ENCODE measurements around the gene CREB5.

The CREB5 gene

GRCh38 chr7:28621369-28621841 is 209.1 kb downstream of the CREB5 start:
- no peak for DNase-seq

GRCh38 chr7:28623105-28623730 is 210.9 kb downstream of the CREB5 start:
- DNase-seq, result no peak

GRCh38 chr7:28623863-28624262 is 211.5 kb downstream of the CREB5 start:
- peak; percentile 5 for DNase-seq

- DNase-seq, result no peak
Observed at GRCh38 chr7:28625432-28625831, 213.1 kb downstream of the CREB5 start.

- DNase-seq, result no peak
Observed at GRCh38 chr7:28626221-28626620, 213.9 kb downstream of the CREB5 start.

GRCh38 chr7:28626624-28627262 is 214.4 kb downstream of the CREB5 start:
- no peak for DNase-seq

- DNase-seq, result no peak
Observed at GRCh38 chr7:28627263-28627653, 214.9 kb downstream of the CREB5 start.

- no peak for DNase-seq
Observed at GRCh38 chr7:28627896-28628295, 215.6 kb downstream of the CREB5 start.

- DNase-seq, result no peak
Observed at GRCh38 chr7:28629216-28629842, 217.0 kb downstream of the CREB5 start.

- no peak for DNase-seq
Observed at GRCh38 chr7:28630350-28630749, 218.0 kb downstream of the CREB5 start.

- DNase-seq, result no peak
Observed at GRCh38 chr7:28631995-28632394, 219.7 kb downstream of the CREB5 start.

- no peak for DNase-seq
Observed at GRCh38 chr7:28638914-28639313, 226.6 kb downstream of the CREB5 start.

GRCh38 chr7:28640001-28640400 is 227.7 kb downstream of the CREB5 start:
- no peak for DNase-seq

GRCh38 chr7:28641752-28642545 is 229.6 kb downstream of the CREB5 start:
- no peak for DNase-seq

- DNase-seq, result no peak
Observed at GRCh38 chr7:28643188-28643569, 230.9 kb downstream of the CREB5 start.

GRCh38 chr7:28643584-28644340 is 231.4 kb downstream of the CREB5 start:
- no peak for DNase-seq

- DNase-seq, result no peak
Observed at GRCh38 chr7:28645866-28646265, 233.5 kb downstream of the CREB5 start.

GRCh38 chr7:28646376-28647075 is 234.2 kb downstream of the CREB5 start:
- no peak for DNase-seq

- no peak for DNase-seq
Observed at GRCh38 chr7:28647076-28647421, 234.7 kb downstream of the CREB5 start.

GRCh38 chr7:28649189-28649588 is 236.9 kb downstream of the CREB5 start:
- DNase-seq, result no peak

GRCh38 chr7:28649811-28650210 is 237.5 kb downstream of the CREB5 start:
- DNase-seq, result no peak

- no peak for DNase-seq
Observed at GRCh38 chr7:28654110-28654509, 241.8 kb downstream of the CREB5 start.

Data from NCI-H1436 treated with DMSO at 0.1 percent for 48 hours (cell line).